Panc1 (cell line): ENCODE results near the gene LRP11.

ENCODE experiments used
- CTCF ChIP-seq: fragments of 450-650 bp; IDR thresholded peaks from 2 replicates; pipeline ENCODE4 v1.5.1; 2017; ENCODE audit warnings: mild to moderate bottlenecking
- POLR2AphosphoS5 ChIP-seq: IDR thresholded peaks from 2 replicates; pipeline ENCODE4 v1.6.1; 2012; ENCODE audit warnings: mild to moderate bottlenecking, low read depth, low read length, moderate library complexity

- TF ChIP-seq CTCF (no peak), POLR2AphosphoS5 (no peak)
Measured at GRCh38 chr6:149869275-149869892, 5.2 kb upstream of the LRP11 start.
